PC-3 (cell line): Measurements from ENCODE around the gene TRDN.

ENCODE experiments used
- CTCF ChIP-seq: fragments of 300-600 bp; sonication (generic); conservative IDR thresholded peaks from 2 replicates; pipeline ENCODE4 v1.5.1; 2017; ENCODE audit warnings: antibody characterized with exemption, low read depth, mild to moderate bottlenecking, low read length
- EZH2 ChIP-seq: fragments of 300-600 bp; sonication (generic); IDR thresholded peaks from one replicate; pipeline ENCODE4 v1.6.1; 2017; ENCODE audit warnings: antibody characterized with exemption, mild to moderate bottlenecking, low read length; ENCODE audit not compliant: unreplicated experiment

GRCh38 chr6:123309130-123309529 is 327.6 kb downstream of the TRDN start:
- TF ChIP-seq CTCF (no peak), EZH2 (no peak)
